ENCODE results near the gene SRRM3.

GRCh38 chr7:76224695-76225094 lies 23.0 kb downstream of the SRRM3 start:
- no peak for TF ChIP-seq CTCF (IDR thresholded peaks at IDR 0.05; ENCODE audit: low read depth, low read length, poor library complexity, severe bottlenecking)
- no peak for TF ChIP-seq EZH2phosphoT487 (IDR thresholded peaks at IDR 0.05; ENCODE audit: borderline replicate concordance, low read length)
